NCI-H1436 treated with DMSO at 0.1 percent for 48 hours (cell line): ENCODE measurements around the gene ELFN1.

ENCODE experiments used
- DNase-seq: peaks from one replicate; lab custom pipeline; 2025; lab: John Stamatoyannopoulos, UW

The ELFN1 gene

GRCh38 chr7:1663857-1664651 lies 6.0 kb upstream of the ELFN1 start:
- DNase-seq = no peak

- no peak for DNase-seq
Measured at GRCh38 chr7:1664711-1665548, 5.1 kb upstream of the ELFN1 start.

- DNase-seq = no peak
Measured at GRCh38 chr7:1665549-1666316, 4.3 kb upstream of the ELFN1 start.

GRCh38 chr7:1666317-1666822 lies 3.7 kb upstream of the ELFN1 start:
- no peak for DNase-seq

GRCh38 chr7:1666823-1667565 lies 3.1 kb upstream of the ELFN1 start:
- no peak for DNase-seq

- DNase-seq = no peak
Measured at GRCh38 chr7:1667566-1668395, 2.3 kb upstream of the ELFN1 start.

- DNase-seq = no peak
Measured at GRCh38 chr7:1668396-1669063, 1.5 kb upstream of the ELFN1 start.

GRCh38 chr7:1669064-1669951 lies 769 bp upstream of the ELFN1 start:
- DNase-seq = no peak

GRCh38 chr7:1670894-1671593 lies 967 bp downstream of the ELFN1 start:
- no peak for DNase-seq

- DNase-seq = no peak
Measured at GRCh38 chr7:1671594-1672451, 1.7 kb downstream of the ELFN1 start.

- DNase-seq = no peak
Measured at GRCh38 chr7:1672851-1673486, 2.9 kb downstream of the ELFN1 start.

- DNase-seq = no peak
Measured at GRCh38 chr7:1673581-1674118, 3.6 kb downstream of the ELFN1 start.

- no peak for DNase-seq
Measured at GRCh38 chr7:1674161-1675035, 4.3 kb downstream of the ELFN1 start.

- no peak for DNase-seq
Measured at GRCh38 chr7:1675036-1675671, 5.1 kb downstream of the ELFN1 start.
